Renal cortical epithelial cell (primary cell): ENCODE measurements around the gene MYRFL. TPM values are rescaled to one million over a fixed set of nuclear protein-coding genes. Genes with fewer than 3 reads are reported as not detected.

ENCODE experiments used
- DNase-seq: peaks from one replicate; pipeline ENCODE4 v3.0.0-alpha.2; 2011; ENCODE audit warnings: low read depth
- total RNA-seq: library from RNA; depleted of rRNA; stranded (reverse); fragments of >200 nt; gene quantifications from 2 replicates; pipeline ENCODE4 v1.2.3, GENCODE V29; 2014

MYRFL gene
- total RNA-seq, 1 donor from 2014 or later: 1.0 TPM

GRCh38 chr12:69931569-69931968, 106.5 kb downstream of the MYRFL start:
- DNase-seq: no peak

GRCh38 chr12:69932154-69932553, 107.1 kb downstream of the MYRFL start:
- no peak for DNase-seq

- DNase-seq: no peak
Measured at GRCh38 chr12:69932676-69933552, 107.9 kb downstream of the MYRFL start.

GRCh38 chr12:69934011-69934410, 109.0 kb downstream of the MYRFL start:
- DNase-seq: no peak

- no peak for DNase-seq
Measured at GRCh38 chr12:69935651-69936100, 110.6 kb downstream of the MYRFL start.

GRCh38 chr12:69936214-69936731, 111.2 kb downstream of the MYRFL start:
- no peak for DNase-seq

- no peak for DNase-seq
Measured at GRCh38 chr12:69936766-69937165, 111.7 kb downstream of the MYRFL start.

GRCh38 chr12:69947123-69947522, 122.1 kb downstream of the MYRFL start:
- no peak for DNase-seq

- DNase-seq: no peak
Measured at GRCh38 chr12:69947897-69948296, 122.9 kb downstream of the MYRFL start.

GRCh38 chr12:69948851-69949250, 123.8 kb downstream of the MYRFL start:
- no peak for DNase-seq

- no peak for DNase-seq
Measured at GRCh38 chr12:69949311-69950002, 124.4 kb downstream of the MYRFL start.

- no peak for DNase-seq
Measured at GRCh38 chr12:69951108-69951507, 126.1 kb downstream of the MYRFL start.

- DNase-seq: no peak
Measured at GRCh38 chr12:69952890-69953289, 127.9 kb downstream of the MYRFL start.

- DNase-seq: no peak
Measured at GRCh38 chr12:69961246-69961645, 136.2 kb downstream of the MYRFL start.

- peak; percentile 77 for DNase-seq
Measured at GRCh38 chr12:69966409-69966808, 141.4 kb downstream of the MYRFL start.

GRCh38 chr12:69966839-69967238, 141.8 kb downstream of the MYRFL start:
- DNase-seq: peak; percentile 50

- no peak for DNase-seq
Measured at GRCh38 chr12:69969011-69969410, 144.0 kb downstream of the MYRFL start.

- DNase-seq: no peak
Measured at GRCh38 chr12:69972136-69972535, 147.1 kb downstream of the MYRFL start.

GRCh38 chr12:69978020-69978419, 153.0 kb downstream of the MYRFL start:
- no peak for DNase-seq

GRCh38 chr12:69981881-69982475, 157.0 kb downstream of the MYRFL start:
- DNase-seq: peak; percentile 68

GRCh38 chr12:69984241-69984640, 159.2 kb downstream of the MYRFL start:
- DNase-seq: no peak

GRCh38 chr12:69985656-69986055, 160.6 kb downstream of the MYRFL start:
- DNase-seq: no peak
